Esophagus muscularis mucosa (tissue), 3 donors: ENCODE results near the gene EPHA4.

Experiments used
- POLR2A ChIP-seq: fragments of 450-650 bp; IDR thresholded peaks from one replicate; pipeline ENCODE4 v1.6.1; 2017; ENCODE audit warnings: antibody characterized with exemption, moderate library complexity, mild to moderate bottlenecking, low read depth
- POLR2AphosphoS5 ChIP-seq, 2 donors: sonication (generic); formaldehyde crosslinking; IDR thresholded peaks; one replicate each; pipeline ENCODE4 v1.6.1; 2017; ENCODE audit warnings: antibody characterized with exemption in 2 of 2
- TF ChIP-seq, protein P1 (sequence below), 3 experiments: fragments of 200-600 bp in 2 of 3; fragments of 450-650 bp in 1 of 3; sonication (generic) in 2 of 3; IDR thresholded peaks; one replicate each; pipeline ENCODE4 v1.5.1; 2017 to 2019; ENCODE audit warnings: antibody characterized with exemption in 3 of 3, mild to moderate bottlenecking in 2 of 3, moderate library complexity in 1 of 3

DNA sequence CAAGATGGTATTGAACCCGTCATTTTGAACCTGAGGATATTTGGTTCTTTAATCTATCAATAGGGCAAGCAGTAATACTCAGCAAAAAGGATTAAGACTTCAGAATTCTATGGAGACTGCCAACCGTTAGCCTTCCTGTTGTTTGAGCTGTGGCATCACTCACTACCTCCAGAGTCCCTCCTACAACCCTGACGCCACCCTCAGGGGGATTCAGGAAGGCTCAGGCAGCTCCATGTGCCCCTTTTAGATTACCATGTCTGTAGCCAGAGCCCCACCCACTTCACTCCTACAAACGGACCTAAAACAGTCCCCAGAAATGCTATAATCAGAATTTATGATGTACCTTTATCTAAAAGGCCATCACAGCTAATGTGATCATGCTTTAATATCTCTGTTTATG, 172.9 kb downstream of the EPHA4 start:
- no peak for TF ChIP-seq POLR2AphosphoS5 (IDR thresholded peaks at IDR 0.05)
- TF ChIP-seq, protein P1, sequence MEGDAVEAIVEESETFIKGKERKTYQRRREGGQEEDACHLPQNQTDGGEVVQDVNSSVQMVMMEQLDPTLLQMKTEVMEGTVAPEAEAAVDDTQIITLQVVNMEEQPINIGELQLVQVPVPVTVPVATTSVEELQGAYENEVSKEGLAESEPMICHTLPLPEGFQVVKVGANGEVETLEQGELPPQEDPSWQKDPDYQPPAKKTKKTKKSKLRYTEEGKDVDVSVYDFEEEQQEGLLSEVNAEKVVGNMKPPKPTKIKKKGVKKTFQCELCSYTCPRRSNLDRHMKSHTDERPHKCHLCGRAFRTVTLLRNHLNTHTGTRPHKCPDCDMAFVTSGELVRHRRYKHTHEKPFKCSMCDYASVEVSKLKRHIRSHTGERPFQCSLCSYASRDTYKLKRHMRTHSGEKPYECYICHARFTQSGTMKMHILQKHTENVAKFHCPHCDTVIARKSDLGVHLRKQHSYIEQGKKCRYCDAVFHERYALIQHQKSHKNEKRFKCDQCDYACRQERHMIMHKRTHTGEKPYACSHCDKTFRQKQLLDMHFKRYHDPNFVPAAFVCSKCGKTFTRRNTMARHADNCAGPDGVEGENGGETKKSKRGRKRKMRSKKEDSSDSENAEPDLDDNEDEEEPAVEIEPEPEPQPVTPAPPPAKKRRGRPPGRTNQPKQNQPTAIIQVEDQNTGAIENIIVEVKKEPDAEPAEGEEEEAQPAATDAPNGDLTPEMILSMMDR (IDR thresholded peaks at IDR 0.05): no peak
- TF ChIP-seq POLR2A: no peak
